ENCODE measurements around the gene CYP2R1.
A peak's percentile ranks its signal among the peaks of the same experiment; 100 is the strongest.

Gene CYP2R1

DNA sequence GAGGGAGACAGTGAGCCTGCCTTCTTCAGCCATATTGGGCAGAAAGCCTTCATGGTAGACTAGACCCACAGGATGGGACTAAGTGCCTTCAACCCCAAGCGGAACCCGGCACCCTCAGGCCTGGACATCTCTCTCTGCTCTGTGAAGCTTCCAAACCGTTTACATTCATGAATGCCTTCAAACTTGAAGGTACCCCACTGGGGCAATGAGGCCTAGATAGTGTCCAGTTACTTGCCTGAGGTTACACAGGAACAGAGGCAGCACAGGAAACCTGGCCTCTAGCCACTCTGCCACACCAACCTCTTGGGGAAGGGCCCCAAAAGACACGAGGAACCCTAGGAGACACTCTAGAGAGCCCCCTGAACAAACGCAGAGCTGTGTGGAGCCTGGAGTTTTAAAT is 14.5 kb upstream of the CYP2R1 start:
- Histone ChIP-seq H3K23ac (ENCODE audit: low read depth, low read length, poor library complexity) (no peak overlapping the region), H3K4me1 (ENCODE audit: control insufficient read depth in 2 of 2, insufficient read depth in 1 of 2, low read depth in 1 of 2, low read length in 2 of 2) (peaks cover 0 to 2% of the 10 kb centered on the region in 2 donors), H4K8ac (ENCODE audit: low read depth, low read length) (no peak overlapping the region), H3K36me3 (replicated peaks in 1 of 2; ENCODE audit: control insufficient read depth in 2 of 2, insufficient read depth in 2 of 2, low read length in 2 of 2) (no peaks in the 10 kb centered on the region), H3K9me3 (replicated peaks in 1 of 2; ENCODE audit: control insufficient read depth in 2 of 2, insufficient read depth in 1 of 2, low read depth in 1 of 2, low read length in 2 of 2) (no peaks in the 10 kb centered on the region), H2AK5ac (ENCODE audit: low read depth, low read length) (no peak overlapping the region), H3K27me3 (ENCODE audit: control insufficient read depth in 3 of 3, insufficient read depth in 3 of 3, low read depth in 1 of 3, low read length in 3 of 3) (no peaks in the 10 kb centered on the region), H3K79me1 (ENCODE audit: low read depth, low read length) (no peaks in the 10 kb centered on the region), H3K4me2 (ENCODE audit: insufficient read depth, low read length, poor library complexity, severe bottlenecking) (no peak overlapping the region), H2BK120ac (ENCODE audit: low read depth, low read length) (no peak overlapping the region), H4K91ac (ENCODE audit: low read depth, low read length, poor library complexity) (no peak overlapping the region), H3K4ac (ENCODE audit: low read length) (no peak overlapping the region), H2AFZ (ENCODE audit: low read length) (peak overlapping the region; percentile 34), H2BK12ac (ENCODE audit: low read length) (no peak overlapping the region), H3K14ac (ENCODE audit: low read length) (no peak overlapping the region), H3K9ac (ENCODE audit: low read depth, low read length, poor library complexity) (no peak overlapping the region), H3K18ac (ENCODE audit: low read length) (no peak overlapping the region), H3K4me3 (ENCODE audit: low read length in 2 of 2) (no peak overlapping the region), H2BK15ac (ENCODE audit: low read length) (no peak overlapping the region), H3K27ac (replicated peaks; ENCODE audit: low read length) (no peak overlapping the region), H2BK5ac (ENCODE audit: low read length) (no peak overlapping the region)
- DNase-seq (ENCODE audit: low spot score): no peak
- WGBS, 2 donors (ENCODE audit: extremely low coverage in 2 of 2, insufficient read length in 2 of 2, insufficient replicate concordance in 1 of 2): no CpG with 5 or more reads among the region's 5 CpGs

DNA sequence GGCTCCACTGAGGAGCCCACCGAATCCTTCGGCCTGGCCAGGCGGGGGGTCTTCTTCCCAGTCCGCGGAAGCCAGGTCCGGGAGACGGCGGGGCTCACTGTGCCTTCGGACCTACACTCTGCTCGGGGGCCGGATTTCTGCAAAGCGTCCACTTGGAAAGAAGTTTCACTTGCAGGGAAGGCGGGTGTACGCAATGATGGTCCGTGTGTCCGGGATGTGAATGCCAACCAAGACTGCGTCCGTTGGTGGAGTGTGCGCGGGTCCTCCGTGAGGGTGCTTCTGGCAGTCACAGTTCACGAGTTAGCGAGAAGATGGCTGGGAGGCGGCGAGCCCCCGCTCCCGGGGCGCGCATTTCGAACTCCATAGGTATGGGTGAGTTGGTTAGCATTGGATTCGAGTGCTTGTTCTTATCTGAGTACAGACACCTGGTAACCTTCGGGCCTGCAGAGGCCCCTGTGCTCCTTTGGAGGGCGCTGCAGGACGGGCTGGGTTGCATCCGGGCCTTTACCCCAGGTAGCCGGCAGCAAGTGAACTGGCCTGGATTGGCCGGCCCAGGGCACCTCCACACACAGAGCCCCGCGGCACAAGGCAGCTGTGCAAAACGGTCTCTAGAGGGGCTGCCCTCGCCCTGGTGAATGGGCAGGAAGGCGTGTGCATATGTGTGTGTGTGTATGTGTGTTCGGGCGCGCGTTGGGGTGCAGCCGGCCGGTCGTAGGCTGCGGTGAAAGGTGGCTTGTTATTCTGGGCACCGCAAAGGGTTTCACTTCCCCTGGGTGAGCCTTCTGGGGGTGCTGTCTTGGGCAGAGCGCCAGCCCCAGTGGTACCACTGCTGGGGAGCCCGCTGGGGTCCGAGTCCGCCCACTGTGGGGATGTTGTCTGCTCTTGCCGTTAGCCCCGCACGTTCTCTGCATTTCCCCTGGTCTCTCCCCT is 13.3 kb upstream of the CYP2R1 start:
- H2AK5ac ChIP-seq (ENCODE audit: low read depth, low read length): peak overlapping the region; percentile 29
- H3K79me1 ChIP-seq (ENCODE audit: low read depth, low read length): no peaks in the 10 kb centered on the region
- peak overlapping the region; percentile 87 for H3K23ac ChIP-seq (ENCODE audit: low read depth, low read length, poor library complexity)
- WGBS, 2 donors (ENCODE audit: extremely low coverage in 2 of 2, insufficient read length in 2 of 2, insufficient replicate concordance in 1 of 2): no CpG with 5 or more reads among the region's 58 CpGs
- no peak overlapping the region for H2BK5ac ChIP-seq (ENCODE audit: low read length)
- peak overlapping the region; percentile 92 for H3K18ac ChIP-seq (ENCODE audit: low read length)
- peak overlapping the region; percentile 61 for H2BK15ac ChIP-seq (ENCODE audit: low read length)
- H3K9me3 ChIP-seq (replicated peaks in 1 of 2; ENCODE audit: control insufficient read depth in 2 of 2, insufficient read depth in 1 of 2, low read depth in 1 of 2, low read length in 2 of 2): no peaks in the 10 kb centered on the region
- H2BK120ac ChIP-seq (ENCODE audit: low read depth, low read length): no peak overlapping the region
- peak overlapping the region; percentile 45 for H3K4ac ChIP-seq (ENCODE audit: low read length)
- peaks cover 0 to 2% of the 10 kb centered on the region in 2 donors for H3K4me1 ChIP-seq (ENCODE audit: control insufficient read depth in 2 of 2, insufficient read depth in 1 of 2, low read depth in 1 of 2, low read length in 2 of 2)
- H3K14ac ChIP-seq (ENCODE audit: low read length): peak overlapping the region; percentile 94
- peak overlapping the region; percentile 77 for H4K91ac ChIP-seq (ENCODE audit: low read depth, low read length, poor library complexity)
- H3K4me2 ChIP-seq (ENCODE audit: insufficient read depth, low read length, poor library complexity, severe bottlenecking): peak overlapping the region; percentile 61
- DNase-seq (ENCODE audit: low spot score): no peak
- H3K4me3 ChIP-seq (ENCODE audit: low read length in 2 of 2): peak overlapping the region in 1 of 2 donors; percentile 84
- peak overlapping the region; percentile 88 for H3K9ac ChIP-seq (ENCODE audit: low read depth, low read length, poor library complexity)
- no peaks in the 10 kb centered on the region for H3K36me3 ChIP-seq (replicated peaks in 1 of 2; ENCODE audit: control insufficient read depth in 2 of 2, insufficient read depth in 2 of 2, low read length in 2 of 2)
- peak overlapping the region; percentile 53 for H2AFZ ChIP-seq (ENCODE audit: low read length)
- no peak overlapping the region for H4K8ac ChIP-seq (ENCODE audit: low read depth, low read length)
- no peaks in the 10 kb centered on the region for H3K27me3 ChIP-seq (ENCODE audit: control insufficient read depth in 3 of 3, insufficient read depth in 3 of 3, low read depth in 1 of 3, low read length in 3 of 3)
- no peak overlapping the region for H2BK12ac ChIP-seq (ENCODE audit: low read length)
- no peak overlapping the region for H3K27ac ChIP-seq (replicated peaks; ENCODE audit: low read length)

DNA sequence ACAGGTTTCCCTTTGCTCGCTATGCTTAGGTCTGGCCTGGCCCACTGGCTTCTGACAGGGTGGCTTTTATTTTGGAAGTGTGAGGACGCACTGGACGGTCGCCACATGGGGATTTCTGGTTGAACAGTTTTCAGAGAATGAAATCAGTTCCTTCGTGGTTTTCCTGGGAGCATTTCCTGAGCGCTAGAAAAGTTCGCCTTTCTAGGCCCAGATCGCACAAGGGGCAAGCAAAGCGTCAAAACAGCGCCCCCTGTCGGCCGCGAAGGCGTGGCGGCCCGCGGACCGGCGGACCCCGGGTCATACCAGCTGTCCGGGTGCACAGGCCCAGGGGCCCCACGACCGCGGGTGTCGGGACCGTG is 12.7 kb upstream of the CYP2R1 start:
- no peak overlapping the region for H4K91ac ChIP-seq (ENCODE audit: low read depth, low read length, poor library complexity)
- H3K27ac ChIP-seq (replicated peaks; ENCODE audit: low read length): no peak overlapping the region
- no peak overlapping the region for H2BK120ac ChIP-seq (ENCODE audit: low read depth, low read length)
- H3K9me3 ChIP-seq (replicated peaks in 1 of 2; ENCODE audit: control insufficient read depth in 2 of 2, insufficient read depth in 1 of 2, low read depth in 1 of 2, low read length in 2 of 2): no peaks in the 10 kb centered on the region
- H3K9ac ChIP-seq (ENCODE audit: low read depth, low read length, poor library complexity): peak overlapping the region; percentile 79
- no peak for DNase-seq (ENCODE audit: low spot score)
- peak overlapping the region; percentile 53 for H2AFZ ChIP-seq (ENCODE audit: low read length)
- H3K4me3 ChIP-seq (ENCODE audit: low read length in 2 of 2): peak overlapping the region in 1 of 2 donors; percentile 84
- peaks cover 0 to 2% of the 10 kb centered on the region in 2 donors for H3K4me1 ChIP-seq (ENCODE audit: control insufficient read depth in 2 of 2, insufficient read depth in 1 of 2, low read depth in 1 of 2, low read length in 2 of 2)
- no peaks in the 10 kb centered on the region for H3K79me1 ChIP-seq (ENCODE audit: low read depth, low read length)
- peak overlapping the region; percentile 61 for H3K4me2 ChIP-seq (ENCODE audit: insufficient read depth, low read length, poor library complexity, severe bottlenecking)
- H3K23ac ChIP-seq (ENCODE audit: low read depth, low read length, poor library complexity): peak overlapping the region; percentile 61
- WGBS, 2 donors (ENCODE audit: extremely low coverage in 2 of 2, insufficient read length in 2 of 2, insufficient replicate concordance in 1 of 2): no CpG with 5 or more reads among the region's 26 CpGs
- H2BK5ac ChIP-seq (ENCODE audit: low read length): no peak overlapping the region
- H2AK5ac ChIP-seq (ENCODE audit: low read depth, low read length): no peak overlapping the region
- no peak overlapping the region for H2BK12ac ChIP-seq (ENCODE audit: low read length)
- no peaks in the 10 kb centered on the region for H3K27me3 ChIP-seq (ENCODE audit: control insufficient read depth in 3 of 3, insufficient read depth in 3 of 3, low read depth in 1 of 3, low read length in 3 of 3)
- H3K36me3 ChIP-seq (replicated peaks in 1 of 2; ENCODE audit: control insufficient read depth in 2 of 2, insufficient read depth in 2 of 2, low read length in 2 of 2): no peaks in the 10 kb centered on the region
- H4K8ac ChIP-seq (ENCODE audit: low read depth, low read length): no peak overlapping the region
- no peak overlapping the region for H3K4ac ChIP-seq (ENCODE audit: low read length)
- no peak overlapping the region for H2BK15ac ChIP-seq (ENCODE audit: low read length)
- H3K18ac ChIP-seq (ENCODE audit: low read length): peak overlapping the region; percentile 92
- H3K14ac ChIP-seq (ENCODE audit: low read length): no peak overlapping the region

DNA sequence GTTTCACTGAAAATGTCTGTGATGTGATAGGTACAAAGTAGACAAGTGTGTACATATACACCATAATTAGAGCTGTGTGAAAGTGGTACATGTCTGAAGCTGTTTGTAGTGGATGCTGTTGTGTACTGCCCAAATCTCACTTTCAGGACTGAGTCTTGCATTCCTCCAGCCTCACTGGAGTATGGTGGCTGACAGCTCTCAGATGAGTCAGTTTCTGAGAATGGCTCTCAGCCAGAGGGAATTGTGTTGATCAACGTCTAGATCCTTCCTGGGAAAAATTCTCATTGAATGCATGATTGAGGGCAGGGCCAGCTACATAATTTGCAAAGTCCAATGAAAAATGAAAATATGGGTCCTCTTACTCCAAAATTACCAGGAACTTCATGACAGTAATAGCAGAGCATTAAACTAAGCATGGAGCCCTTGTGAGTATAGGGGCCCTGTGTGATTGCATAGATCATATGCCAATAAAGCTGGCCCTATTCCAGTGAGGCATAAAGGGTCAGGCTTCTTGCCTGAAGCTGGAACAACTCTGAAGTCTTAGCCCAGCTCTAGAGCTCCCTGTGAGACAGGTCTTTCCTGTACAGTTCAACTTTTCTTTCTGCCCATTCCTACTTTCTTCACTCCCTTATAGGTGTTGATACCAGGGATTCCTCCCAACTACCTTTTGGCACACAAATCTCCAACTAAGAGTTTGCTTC is 10.8 kb upstream of the CYP2R1 start:
- no peak overlapping the region for H3K9ac ChIP-seq (ENCODE audit: low read depth, low read length, poor library complexity)
- H3K4me3 ChIP-seq (ENCODE audit: low read length in 2 of 2): no peak overlapping the region
- no peak overlapping the region for H4K91ac ChIP-seq (ENCODE audit: low read depth, low read length, poor library complexity)
- H3K4ac ChIP-seq (ENCODE audit: low read length): no peak overlapping the region
- no peaks in the 10 kb centered on the region for H3K79me1 ChIP-seq (ENCODE audit: low read depth, low read length)
- no peak overlapping the region for H3K27ac ChIP-seq (replicated peaks; ENCODE audit: low read length)
- peak overlapping the region; percentile 13 for H2AFZ ChIP-seq (ENCODE audit: low read length)
- WGBS, 2 donors (ENCODE audit: extremely low coverage in 2 of 2, insufficient read length in 2 of 2, insufficient replicate concordance in 1 of 2): no CpG with 5 or more reads among the region's 1 CpG
- no peak overlapping the region for H2AK5ac ChIP-seq (ENCODE audit: low read depth, low read length)
- H4K8ac ChIP-seq (ENCODE audit: low read depth, low read length): no peak overlapping the region
- no peak overlapping the region for H3K14ac ChIP-seq (ENCODE audit: low read length)
- no peak overlapping the region for H3K4me2 ChIP-seq (ENCODE audit: insufficient read depth, low read length, poor library complexity, severe bottlenecking)
- H3K36me3 ChIP-seq (replicated peaks in 1 of 2; ENCODE audit: control insufficient read depth in 2 of 2, insufficient read depth in 2 of 2, low read length in 2 of 2): no peaks in the 10 kb centered on the region
- no peak overlapping the region for H2BK12ac ChIP-seq (ENCODE audit: low read length)
- no peaks in the 10 kb centered on the region for H3K27me3 ChIP-seq (ENCODE audit: control insufficient read depth in 3 of 3, insufficient read depth in 3 of 3, low read depth in 1 of 3, low read length in 3 of 3)
- H3K23ac ChIP-seq (ENCODE audit: low read depth, low read length, poor library complexity): no peak overlapping the region
- DNase-seq (ENCODE audit: low spot score): no peak
- no peaks in the 10 kb centered on the region for H3K9me3 ChIP-seq (replicated peaks in 1 of 2; ENCODE audit: control insufficient read depth in 2 of 2, insufficient read depth in 1 of 2, low read depth in 1 of 2, low read length in 2 of 2)
- no peak overlapping the region for H2BK120ac ChIP-seq (ENCODE audit: low read depth, low read length)
- no peak overlapping the region for H3K18ac ChIP-seq (ENCODE audit: low read length)
- peaks cover 0 to 2% of the 10 kb centered on the region in 2 donors for H3K4me1 ChIP-seq (ENCODE audit: control insufficient read depth in 2 of 2, insufficient read depth in 1 of 2, low read depth in 1 of 2, low read length in 2 of 2)
- no peak overlapping the region for H2BK15ac ChIP-seq (ENCODE audit: low read length)
- no peak overlapping the region for H2BK5ac ChIP-seq (ENCODE audit: low read length)
